Activated T-helper 2 cell treated with anti-CD3 and anti-CD28 coated beads, Interferon-gamma antibody, Interleukin-2, Interleukin-4, amounts not matched to agents 10 μg/mL and 5 μg/mL and 100 μg/mL, durations not matched to agents 14 hours and 24 hours and 36 hours (primary cell): ENCODE results near the gene DLL4. TPM values are rescaled to one million over a fixed set of nuclear protein-coding genes. Genes with fewer than 3 reads are reported as not detected.

Experiments
- DNase-seq: peaks from one replicate; pipeline ENCODE4 v3.0.0; 2021; ENCODE audit warnings: low spot score
- H3K27ac Mint-ChIP-seq: one replicate; pipeline ENCODE4 v1.8.0; 2021; ENCODE audit warnings: mixed read lengths
- H3K27me3 Mint-ChIP-seq: one replicate; pipeline ENCODE4 v1.8.0; 2021; ENCODE audit warnings: low read depth, mixed read lengths
- H3K36me3 Mint-ChIP-seq: one replicate; pipeline ENCODE4 v1.8.0; 2021; ENCODE audit warnings: low read depth, mixed read lengths
- H3K4me1 Mint-ChIP-seq: one replicate; pipeline ENCODE4 v1.8.0; 2021; ENCODE audit warnings: low read depth, mixed read lengths
- H3K4me3 Mint-ChIP-seq: one replicate; pipeline ENCODE4 v1.8.0; 2021; ENCODE audit warnings: low read depth, mild to moderate bottlenecking, moderate library complexity, mixed read lengths
- H3K9me3 Mint-ChIP-seq: one replicate; pipeline ENCODE4 v1.8.0; 2021; ENCODE audit warnings: mixed read lengths
- intact Hi-C: fragments of 100-400 bp; cut with micrococcal nuclease; formaldehyde crosslinking; loops from one replicate; pipeline ENCODE4 v1.15.1; 2023
- total RNA-seq: library from RNA; stranded (reverse); gene quantifications from 2 replicates; pipeline ENCODE4 v1.2.3, GENCODE V29; 2022

DLL4 gene
- total RNA-seq, 1 donor from 2014 or later, result 0.37 TPM

DNA sequence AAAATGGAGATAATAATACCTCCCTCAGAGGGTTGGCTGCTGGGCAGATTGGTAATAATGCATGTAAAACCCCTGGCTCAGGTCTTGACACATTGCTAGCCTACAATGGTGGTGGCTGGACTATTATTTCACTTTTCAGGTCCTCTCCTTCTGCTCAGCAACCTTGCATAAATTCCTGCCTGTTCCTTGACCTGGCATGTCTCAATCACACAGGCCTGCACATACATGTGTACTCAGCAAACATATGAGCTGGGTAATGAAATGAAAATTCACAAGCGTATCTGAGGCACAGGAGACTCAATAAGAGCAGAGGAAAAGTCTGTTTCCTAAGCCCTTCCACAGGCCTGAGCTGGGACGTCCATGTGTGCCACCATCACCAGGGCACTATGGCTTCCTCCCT, 17.4 kb upstream of the DLL4 start:
- Mint-ChIP-seq H3K4me1 (peaks cover 4% of the 10 kb centered on the region), H3K4me3 (no peak overlapping the region), H3K27ac (no peak overlapping the region), H3K36me3 (no peaks in the 10 kb centered on the region), H3K9me3 (no peaks in the 10 kb centered on the region), H3K27me3 (no peaks in the 10 kb centered on the region)
- intact Hi-C loops, result no loop called here
- no peak for DNase-seq

DNA sequence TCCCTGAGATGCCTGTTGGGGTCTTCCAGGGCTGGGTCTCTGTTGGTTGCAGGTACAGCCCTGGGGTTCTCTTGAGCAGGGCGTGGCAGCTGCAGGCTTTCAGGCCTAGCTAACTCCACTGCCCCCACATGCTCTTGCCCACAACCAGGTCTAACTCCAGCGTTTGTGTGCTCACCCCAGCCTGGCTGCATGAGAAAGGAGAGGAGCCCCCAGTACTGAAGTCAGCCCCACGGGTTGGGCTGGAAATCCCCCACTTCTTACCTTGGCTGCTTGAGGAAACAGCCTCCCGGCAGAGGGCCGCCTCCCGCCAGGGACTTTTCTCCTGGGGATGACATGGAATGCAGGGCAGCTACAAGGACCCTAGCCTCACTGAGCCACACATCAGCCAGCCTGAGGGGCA, 16.7 kb upstream of the DLL4 start:
- Mint-ChIP-seq H3K27me3 (no peaks in the 10 kb centered on the region), H3K9me3 (no peaks in the 10 kb centered on the region), H3K4me1 (peaks cover 2% of the 10 kb centered on the region), H3K4me3 (no peak overlapping the region), H3K27ac (no peak overlapping the region), H3K36me3 (no peaks in the 10 kb centered on the region)
- intact Hi-C loops, result no loop called here
- no peak for DNase-seq

DNA sequence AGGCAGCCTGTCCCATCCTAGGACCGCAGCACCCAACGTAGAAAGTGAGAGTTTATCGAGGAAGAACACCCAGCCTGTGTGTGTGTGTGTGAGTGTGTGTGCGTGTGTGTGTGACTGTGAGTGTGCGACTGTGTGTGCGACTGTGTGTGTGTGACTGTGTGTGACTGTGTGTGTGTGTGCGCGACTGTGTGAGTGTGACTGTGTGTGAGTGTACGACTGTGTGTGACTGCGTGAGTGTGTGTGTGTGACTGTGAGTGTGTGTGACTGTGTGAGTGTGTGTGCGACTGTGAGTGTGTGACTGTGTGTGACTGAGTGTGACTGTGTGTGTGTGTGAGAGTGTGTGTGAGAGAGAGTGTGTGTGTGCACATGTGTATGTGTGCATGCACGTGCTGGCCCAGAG, 15.1 kb upstream of the DLL4 start:
- Mint-ChIP-seq H3K27me3 (no peaks in the 10 kb centered on the region), H3K27ac (no peak overlapping the region), H3K4me1 (no peaks in the 10 kb centered on the region), H3K36me3 (no peaks in the 10 kb centered on the region), H3K4me3 (no peak overlapping the region), H3K9me3 (no peaks in the 10 kb centered on the region)
- intact Hi-C loops, result no loop called here
- no peak for DNase-seq

DNA sequence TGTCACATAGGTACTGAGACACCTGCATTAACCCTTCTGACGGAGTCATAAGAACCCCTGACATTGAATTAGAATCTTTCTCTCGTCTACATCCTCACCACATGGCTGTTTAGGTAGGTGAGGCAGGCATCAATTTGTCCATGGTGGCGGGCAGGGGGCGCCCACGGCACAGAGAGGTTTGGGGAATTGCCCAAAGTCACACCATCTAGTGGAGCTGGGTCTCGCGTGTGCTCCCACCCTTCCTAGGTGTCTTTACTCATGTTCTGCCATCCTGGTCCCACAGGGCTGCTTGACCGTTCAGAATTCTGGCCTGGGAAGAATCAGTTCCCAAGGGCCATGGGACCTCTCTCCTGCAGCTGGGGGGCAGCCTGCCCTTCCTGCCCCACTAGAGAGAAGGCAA, 14.7 kb upstream of the DLL4 start:
- no peak overlapping the region for H3K4me3 Mint-ChIP-seq
- no peaks in the 10 kb centered on the region for H3K36me3 Mint-ChIP-seq
- intact Hi-C loops, result no loop called here
- no peaks in the 10 kb centered on the region for H3K9me3 Mint-ChIP-seq
- DNase-seq, result no peak
- H3K4me1 Mint-ChIP-seq, result no peaks in the 10 kb centered on the region
- no peak overlapping the region for H3K27ac Mint-ChIP-seq
- no peaks in the 10 kb centered on the region for H3K27me3 Mint-ChIP-seq

DNA sequence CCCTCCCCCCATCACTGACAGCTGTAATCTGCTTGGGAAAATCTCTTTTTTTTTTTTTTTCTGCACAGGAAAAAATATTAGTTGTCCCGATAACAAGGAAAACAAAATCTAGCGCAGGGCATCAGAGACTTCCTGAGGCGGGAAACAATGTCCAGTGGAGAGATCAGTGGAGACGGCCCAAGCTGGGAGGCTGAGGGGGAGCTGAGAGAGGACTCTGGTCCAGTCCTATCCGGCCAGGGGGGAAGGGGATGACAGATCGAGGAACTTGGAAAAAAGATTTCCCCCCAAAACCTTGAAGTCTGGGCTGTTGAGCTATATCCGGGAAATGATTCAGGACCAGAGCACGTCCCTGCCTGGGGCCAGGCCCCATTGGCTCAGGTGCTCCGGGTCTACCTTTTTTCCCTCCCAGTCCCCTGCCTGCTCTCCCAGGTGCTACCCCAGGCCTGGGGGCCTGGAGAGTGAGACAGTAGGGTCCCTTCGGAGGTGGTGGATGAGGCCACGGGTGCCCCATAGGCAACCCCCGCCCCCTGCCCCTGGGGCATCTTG, 14.0 kb upstream of the DLL4 start:
- no peak overlapping the region for H3K4me3 Mint-ChIP-seq
- no peak for DNase-seq
- H3K27me3 Mint-ChIP-seq, result no peaks in the 10 kb centered on the region
- no peaks in the 10 kb centered on the region for H3K4me1 Mint-ChIP-seq
- H3K36me3 Mint-ChIP-seq, result no peaks in the 10 kb centered on the region
- H3K9me3 Mint-ChIP-seq, result no peaks in the 10 kb centered on the region
- intact Hi-C loops, result no loop called here
- no peak overlapping the region for H3K27ac Mint-ChIP-seq

DNA sequence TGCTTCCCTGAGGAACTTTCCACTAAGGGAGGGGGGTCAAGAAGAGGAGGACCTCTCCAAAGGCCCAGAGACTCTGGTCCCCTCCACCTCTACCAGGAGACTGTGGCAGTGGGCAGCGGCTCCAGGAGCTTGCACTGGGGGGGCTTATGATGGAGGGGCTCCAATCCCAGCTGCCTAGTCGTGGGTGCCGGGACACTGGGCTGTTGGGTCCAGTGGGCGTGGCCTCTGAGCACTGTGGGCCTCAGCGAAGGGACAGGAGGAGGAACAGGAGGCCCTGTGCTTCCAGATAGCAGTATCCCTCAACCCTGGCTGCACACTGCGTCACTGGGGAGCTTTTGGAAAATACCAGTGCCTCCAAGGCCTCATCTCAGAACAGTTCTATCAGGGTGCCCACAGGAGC, 13.5 kb upstream of the DLL4 start:
- Mint-ChIP-seq H3K27ac (no peak overlapping the region), H3K4me3 (no peak overlapping the region), H3K4me1 (no peaks in the 10 kb centered on the region), H3K36me3 (no peaks in the 10 kb centered on the region), H3K9me3 (no peaks in the 10 kb centered on the region), H3K27me3 (no peaks in the 10 kb centered on the region)
- DNase-seq, result no peak
- intact Hi-C loops, result no loop called here

DNA sequence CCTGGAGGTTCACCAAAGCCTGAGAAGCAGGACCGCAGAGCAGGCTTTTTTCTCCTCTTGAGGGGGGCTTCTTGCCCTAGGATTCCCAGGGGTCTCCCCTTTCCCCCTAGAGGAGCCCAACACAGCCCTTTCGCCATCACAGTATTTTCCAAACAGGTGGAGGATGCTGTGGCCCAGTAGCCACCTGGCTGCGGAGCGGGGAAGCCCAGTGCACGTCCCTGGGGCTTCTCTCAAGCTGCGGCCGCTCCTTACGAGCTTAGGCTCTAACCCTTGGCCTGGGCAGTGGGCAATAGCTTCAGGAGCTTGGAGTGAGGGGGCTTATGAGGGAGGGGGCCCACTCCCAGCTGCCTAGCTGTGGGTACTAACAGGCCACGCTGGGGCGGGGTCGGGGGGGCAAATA, 11.6 kb upstream of the DLL4 start:
- H3K4me3 Mint-ChIP-seq, result no peak overlapping the region
- intact Hi-C loops, result no loop called here
- DNase-seq, result no peak
- H3K27ac Mint-ChIP-seq, result no peak overlapping the region
- no peaks in the 10 kb centered on the region for H3K9me3 Mint-ChIP-seq
- H3K36me3 Mint-ChIP-seq, result no peaks in the 10 kb centered on the region
- peaks cover under 1% of the 10 kb centered on the region for H3K27me3 Mint-ChIP-seq
- H3K4me1 Mint-ChIP-seq, result no peaks in the 10 kb centered on the region

DNA sequence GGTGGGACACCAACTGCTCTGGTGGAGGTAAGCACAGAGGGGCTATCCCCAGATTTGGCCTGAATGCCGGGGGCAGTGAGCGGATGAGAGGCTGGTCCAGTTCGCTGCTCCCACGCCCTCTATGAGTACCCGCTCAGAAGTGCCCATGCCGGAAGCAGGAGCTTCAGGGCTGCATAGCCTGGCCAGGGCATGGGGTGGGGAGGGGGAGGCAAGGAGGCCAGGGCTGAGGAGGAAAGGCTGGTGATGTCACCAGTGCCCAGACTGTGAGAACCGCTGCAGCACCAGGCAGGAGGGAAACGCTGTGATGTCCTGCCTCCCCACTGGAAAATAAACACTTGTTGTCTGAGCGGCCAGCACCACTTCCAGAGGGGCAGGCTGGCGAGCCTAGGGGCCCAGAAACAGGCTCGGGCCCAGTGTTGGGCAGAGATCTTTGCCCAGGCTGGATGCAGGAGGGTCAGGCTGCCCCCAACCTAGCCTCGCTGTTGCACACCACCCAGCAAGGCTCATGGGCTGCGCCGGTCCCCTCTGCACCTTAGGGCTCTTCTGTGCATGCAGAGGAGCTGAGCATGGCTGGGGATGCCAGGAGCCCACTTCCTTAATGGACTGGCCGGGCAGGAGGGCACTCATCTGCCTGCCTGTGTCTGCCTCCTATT, 10.9 kb upstream of the DLL4 start:
- intact Hi-C loops, result no loop called here
- no peaks in the 10 kb centered on the region for H3K9me3 Mint-ChIP-seq
- H3K27me3 Mint-ChIP-seq, result peaks cover 5% of the 10 kb centered on the region
- no peaks in the 10 kb centered on the region for H3K36me3 Mint-ChIP-seq
- H3K4me3 Mint-ChIP-seq, result no peak overlapping the region
- no peaks in the 10 kb centered on the region for H3K4me1 Mint-ChIP-seq
- no peak for DNase-seq
- no peak overlapping the region for H3K27ac Mint-ChIP-seq

DNA sequence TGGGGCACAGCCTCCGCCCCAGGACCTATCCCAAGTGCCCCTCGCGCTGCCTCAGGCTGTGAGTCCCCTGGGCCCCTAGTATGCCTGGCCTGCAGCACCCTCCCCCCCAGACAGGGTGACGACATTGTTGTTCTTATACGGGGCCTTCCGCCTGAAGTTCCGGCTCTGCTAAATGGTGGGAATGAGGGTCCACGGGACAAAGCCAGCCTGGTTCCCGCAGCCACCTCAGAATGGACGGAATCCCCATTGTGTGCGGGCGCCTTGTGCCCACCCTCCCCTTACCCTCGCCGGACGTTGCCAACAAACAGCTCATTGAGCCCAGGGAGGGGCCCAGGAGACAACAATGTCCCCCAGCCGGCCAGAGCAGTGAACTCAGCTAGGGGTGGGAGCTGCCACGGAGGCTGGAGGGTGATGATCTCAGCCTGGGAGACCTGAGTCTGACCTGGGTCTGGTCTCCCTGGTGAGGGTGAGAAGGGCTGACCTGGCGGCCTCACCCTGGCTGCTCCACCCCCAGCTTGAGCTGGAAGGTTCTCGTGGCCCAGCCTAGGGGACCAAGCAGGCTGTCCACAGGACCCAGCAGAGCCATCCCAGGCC, 10.2 kb upstream of the DLL4 start:
- H3K9me3 Mint-ChIP-seq, result no peaks in the 10 kb centered on the region
- H3K4me1 Mint-ChIP-seq, result no peaks in the 10 kb centered on the region
- no peak for DNase-seq
- intact Hi-C loops, result no loop called here
- peaks cover 8% of the 10 kb centered on the region for H3K27me3 Mint-ChIP-seq
- H3K36me3 Mint-ChIP-seq, result no peaks in the 10 kb centered on the region
- no peak overlapping the region for H3K27ac Mint-ChIP-seq
- H3K4me3 Mint-ChIP-seq, result no peak overlapping the region

DNA sequence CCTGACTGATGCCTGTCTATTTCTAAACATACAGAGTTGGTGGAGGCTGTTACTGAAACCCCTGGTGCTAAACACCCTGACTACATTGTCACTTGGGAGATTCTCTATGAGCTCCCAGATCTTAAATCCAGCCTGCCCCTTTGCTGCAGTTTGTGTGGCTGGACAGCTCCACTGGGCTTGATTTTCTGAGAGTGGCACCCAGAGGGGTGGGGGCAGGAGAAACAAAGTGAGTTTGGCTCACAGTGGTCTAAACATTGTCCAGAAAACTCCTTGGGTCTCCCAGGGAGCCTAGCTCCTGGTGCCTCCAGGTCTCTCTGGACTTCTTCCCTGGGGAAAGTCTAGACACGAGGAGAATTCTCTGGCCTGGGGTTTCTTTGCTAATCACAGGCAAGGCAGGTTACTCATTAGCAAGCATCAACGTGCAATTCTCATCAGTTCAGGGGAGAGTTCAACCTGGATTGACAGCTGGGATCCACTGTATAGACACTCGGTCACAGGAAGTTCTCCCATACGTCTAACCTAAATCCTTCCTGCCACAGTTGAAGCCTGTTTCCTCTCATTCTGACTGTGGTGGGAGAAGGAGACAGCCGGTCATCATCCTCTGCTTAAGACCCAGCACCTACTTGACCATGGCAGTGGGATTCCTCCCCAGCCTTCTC, 7.1 kb upstream of the DLL4 start:
- no peak for DNase-seq
- peaks cover 31% of the 10 kb centered on the region for H3K27me3 Mint-ChIP-seq

DNA sequence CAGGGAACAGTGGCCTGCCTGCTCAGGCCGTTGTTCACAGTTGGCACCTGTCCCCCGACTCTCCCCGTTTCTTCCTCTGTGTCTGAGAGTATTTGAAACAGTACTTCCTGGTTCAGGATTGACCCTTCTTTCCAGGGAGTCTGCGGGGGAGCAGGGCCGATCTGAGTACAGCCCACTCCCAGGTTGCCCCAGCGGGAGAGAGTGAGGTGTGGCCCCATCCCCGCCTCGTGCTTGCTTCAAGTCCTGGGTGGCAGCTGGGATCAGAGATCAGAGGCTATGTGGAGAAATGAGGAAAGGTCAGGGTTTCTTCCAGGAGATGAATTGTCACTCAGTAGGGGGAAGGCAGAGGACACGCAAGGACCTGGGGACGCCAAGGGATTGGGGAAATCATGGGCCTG, 6.5 kb upstream of the DLL4 start:
- intact Hi-C loops, result no loop called here

More for the DNA sequence above, 7.1 kb upstream of the DLL4 start:
- Mint-ChIP-seq H3K9me3 (no peaks in the 10 kb centered on the region), H3K27ac (no peak overlapping the region), H3K36me3 (no peaks in the 10 kb centered on the region), H3K4me3 (no peak overlapping the region), H3K4me1 (peaks cover 8% of the 10 kb centered on the region)
- intact Hi-C loops, result no loop called here

DNA sequence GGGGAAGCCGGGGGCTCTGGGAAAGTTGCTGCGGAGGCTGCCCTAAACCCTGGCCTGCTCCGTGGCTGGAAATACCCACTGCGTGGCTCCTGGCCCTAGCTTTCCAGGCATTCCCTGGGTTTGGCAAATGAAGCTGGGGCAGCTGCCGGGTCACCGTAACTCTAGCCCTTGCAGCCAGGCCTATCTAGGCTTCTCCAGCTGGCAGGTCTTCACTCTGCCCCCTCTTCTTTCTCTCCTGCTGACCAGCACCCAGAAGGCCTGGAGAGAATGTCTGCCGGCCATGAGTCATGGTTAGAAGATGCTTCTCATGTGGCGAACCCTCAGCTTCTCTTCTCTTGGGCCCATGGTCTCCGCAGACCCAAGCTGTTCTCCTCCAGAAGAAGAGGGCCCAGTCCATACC, 5.6 kb upstream of the DLL4 start:
- H3K36me3 Mint-ChIP-seq, result no peaks in the 10 kb centered on the region
- H3K27ac Mint-ChIP-seq, result no peak overlapping the region
- intact Hi-C loops, result no loop called here
- no peak overlapping the region for H3K4me3 Mint-ChIP-seq
- no peaks in the 10 kb centered on the region for H3K9me3 Mint-ChIP-seq
- peaks cover 37% of the 10 kb centered on the region for H3K27me3 Mint-ChIP-seq
- H3K4me1 Mint-ChIP-seq, result peaks cover 11% of the 10 kb centered on the region
- DNase-seq, result no peak

More for the DNA sequence above, 6.5 kb upstream of the DLL4 start:
- H3K27ac Mint-ChIP-seq, result no peak overlapping the region
- peaks cover 34% of the 10 kb centered on the region for H3K27me3 Mint-ChIP-seq
- H3K36me3 Mint-ChIP-seq, result no peaks in the 10 kb centered on the region
- peaks cover 10% of the 10 kb centered on the region for H3K4me1 Mint-ChIP-seq
- no peaks in the 10 kb centered on the region for H3K9me3 Mint-ChIP-seq
- no peak overlapping the region for H3K4me3 Mint-ChIP-seq
- DNase-seq, result no peak

DNA sequence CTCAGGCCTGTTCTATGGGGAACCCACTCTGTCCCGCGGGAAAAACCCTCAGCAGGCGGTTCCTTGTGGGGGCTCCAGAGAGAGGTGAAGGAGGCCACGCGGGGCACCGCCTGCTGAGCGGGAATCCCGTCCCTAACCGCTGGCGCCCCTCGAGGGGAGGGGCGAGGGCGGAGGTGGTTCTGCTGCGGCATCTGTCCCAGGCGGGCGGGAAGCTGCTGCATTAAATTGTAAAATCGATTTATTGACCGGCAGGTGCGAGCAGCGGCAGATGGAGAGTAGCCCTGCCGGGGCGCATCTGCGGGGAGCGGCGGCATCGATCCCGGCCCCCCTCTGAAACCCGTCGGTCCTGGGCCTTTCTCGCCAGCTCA, 3.7 kb upstream of the DLL4 start:
- intact Hi-C loops, result no loop called here

More for the DNA sequence above, 3.7 kb upstream of the DLL4 start:
- Mint-ChIP-seq H3K27ac (no peak overlapping the region), H3K4me3 (no peak overlapping the region), H3K27me3 (peaks cover 53% of the 10 kb centered on the region), H3K36me3 (no peaks in the 10 kb centered on the region), H3K4me1 (peaks cover 24% of the 10 kb centered on the region), H3K9me3 (no peaks in the 10 kb centered on the region)
- DNase-seq, result no peak
